HG03175 (cell line): ENCODE data around the gene DNMBP.
"Not testable (repeated sequence)": the region's sequence is repeated elsewhere in the genome, so short reads cannot be mapped to it uniquely, and the experiment has no call there.

Source experiments
- ATAC-seq: cut with Tn5 transposase; IDR thresholded peaks from one replicate; pipeline ENCODE4 v1.9.1; 2021; ENCODE audit warnings: mild to moderate bottlenecking, moderate library complexity; ENCODE audit not compliant: unreplicated experiment

DNMBP gene

DNA sequence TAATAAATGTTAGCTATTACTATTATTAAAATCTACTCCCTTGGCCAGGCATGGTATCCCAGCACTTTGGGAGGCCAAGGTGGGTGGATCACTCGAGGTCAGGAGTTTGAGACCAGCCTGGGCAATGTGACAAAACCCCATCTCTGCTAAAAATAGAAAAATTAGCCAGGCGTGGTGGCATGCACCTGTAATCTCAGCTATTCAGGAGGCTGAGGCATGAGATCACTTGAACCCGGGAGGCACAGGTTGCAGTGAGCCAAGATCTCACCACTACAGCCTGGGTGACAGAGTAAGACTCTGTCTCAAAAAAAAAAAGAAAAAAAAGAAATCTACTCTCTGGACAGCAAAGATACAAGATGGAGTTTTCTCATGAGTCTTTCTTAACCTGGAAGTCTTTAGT, 56.2 kb downstream of the DNMBP start:
- not testable (repeated sequence) for ATAC-seq

DNA sequence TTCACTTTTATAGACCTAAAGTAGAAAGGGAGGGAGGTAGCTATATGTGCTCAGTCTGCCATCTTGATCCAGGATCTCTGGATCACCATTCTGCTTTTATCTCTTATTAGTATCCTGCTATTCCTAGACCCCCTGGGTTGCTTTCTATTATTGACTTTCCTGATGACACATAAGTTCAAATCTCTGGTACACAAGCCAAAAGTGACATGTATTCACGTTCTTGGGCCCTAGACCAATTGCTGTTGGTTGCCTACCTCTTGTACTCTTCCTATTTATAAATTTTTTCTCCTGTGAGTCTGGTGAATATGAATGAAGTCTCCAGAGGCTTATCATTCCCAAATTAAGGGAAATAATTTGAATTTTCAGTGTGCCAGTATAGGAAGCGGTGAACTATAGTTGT, 56.9 kb downstream of the DNMBP start:
- ATAC-seq = no peak

DNA sequence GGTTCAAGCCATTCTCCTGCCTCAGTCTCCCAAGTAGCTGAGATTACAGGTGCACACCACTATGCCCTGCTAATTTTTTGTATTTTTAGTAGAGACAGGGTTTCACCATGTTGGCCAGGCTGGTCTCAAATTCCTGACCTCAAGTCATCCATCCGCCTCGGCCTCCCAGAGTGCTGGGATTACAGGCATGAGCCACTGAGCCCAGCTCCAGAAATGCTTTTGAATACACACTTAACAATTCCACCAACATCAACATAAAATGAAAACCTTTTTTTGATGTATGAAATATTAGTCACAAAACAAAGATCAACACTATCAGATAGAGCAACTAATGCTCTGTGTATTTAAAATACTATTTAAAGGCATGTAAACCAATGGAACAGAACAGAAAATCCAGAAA, 63.7 kb downstream of the DNMBP start:
- ATAC-seq = not testable (repeated sequence)

DNA sequence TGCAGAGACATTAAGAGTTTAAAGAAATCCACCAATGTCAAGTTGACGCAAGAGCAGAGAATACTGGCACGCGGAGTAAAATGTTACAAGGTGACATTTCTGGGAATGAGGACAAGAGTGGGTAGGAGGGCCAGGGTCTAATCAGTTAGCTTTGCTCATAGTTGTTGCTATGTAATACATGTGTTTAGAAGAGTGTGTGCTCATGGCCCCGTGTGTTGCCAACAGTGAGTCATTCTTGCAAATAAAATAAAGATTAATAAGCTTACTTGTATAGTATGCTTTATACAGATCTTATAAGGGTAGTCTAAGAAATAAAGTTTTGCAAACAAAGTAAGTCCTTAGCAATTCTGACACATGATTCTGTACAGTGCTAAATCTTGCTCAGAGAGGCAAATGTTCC, 64.5 kb downstream of the DNMBP start:
- no peak for ATAC-seq

DNA sequence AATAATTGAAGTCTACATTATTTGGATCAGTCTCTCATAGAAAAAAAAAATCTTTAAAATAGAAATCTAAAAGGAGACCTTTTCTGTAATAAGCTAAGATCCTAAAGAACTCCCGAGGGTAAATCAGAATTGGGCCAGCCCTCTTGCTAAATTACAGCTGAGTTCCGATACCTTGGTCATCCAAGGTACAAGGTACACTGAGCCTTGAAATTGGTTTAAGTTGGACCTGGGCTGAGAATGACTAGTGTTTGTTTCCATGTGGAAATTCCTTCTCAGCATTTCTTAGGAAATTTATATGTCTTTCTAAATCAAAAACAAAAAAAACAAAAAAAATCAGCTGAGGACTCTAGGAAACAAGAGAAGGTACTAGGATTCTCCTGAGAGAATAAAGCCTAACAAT, 64.9 kb downstream of the DNMBP start:
- no peak for ATAC-seq

DNA sequence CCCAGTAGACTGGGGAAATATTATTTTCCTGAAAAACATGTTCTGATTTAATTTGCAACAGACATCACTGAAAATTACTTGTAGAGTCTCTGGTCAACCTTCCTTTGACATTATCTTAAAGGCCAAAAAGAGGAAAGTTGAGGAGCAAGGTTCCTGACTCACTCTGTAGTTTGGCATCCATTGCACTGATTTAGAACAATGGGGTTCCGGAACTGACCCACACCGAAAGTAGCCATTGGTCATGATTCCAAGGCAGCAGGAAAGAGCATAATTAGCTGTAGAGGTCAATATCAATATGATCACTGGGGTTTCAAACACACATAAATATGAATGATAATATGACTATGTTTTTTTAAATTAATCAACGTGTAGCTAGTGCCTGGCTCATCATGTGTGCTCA, 65.8 kb downstream of the DNMBP start:
- no peak for ATAC-seq

DNA sequence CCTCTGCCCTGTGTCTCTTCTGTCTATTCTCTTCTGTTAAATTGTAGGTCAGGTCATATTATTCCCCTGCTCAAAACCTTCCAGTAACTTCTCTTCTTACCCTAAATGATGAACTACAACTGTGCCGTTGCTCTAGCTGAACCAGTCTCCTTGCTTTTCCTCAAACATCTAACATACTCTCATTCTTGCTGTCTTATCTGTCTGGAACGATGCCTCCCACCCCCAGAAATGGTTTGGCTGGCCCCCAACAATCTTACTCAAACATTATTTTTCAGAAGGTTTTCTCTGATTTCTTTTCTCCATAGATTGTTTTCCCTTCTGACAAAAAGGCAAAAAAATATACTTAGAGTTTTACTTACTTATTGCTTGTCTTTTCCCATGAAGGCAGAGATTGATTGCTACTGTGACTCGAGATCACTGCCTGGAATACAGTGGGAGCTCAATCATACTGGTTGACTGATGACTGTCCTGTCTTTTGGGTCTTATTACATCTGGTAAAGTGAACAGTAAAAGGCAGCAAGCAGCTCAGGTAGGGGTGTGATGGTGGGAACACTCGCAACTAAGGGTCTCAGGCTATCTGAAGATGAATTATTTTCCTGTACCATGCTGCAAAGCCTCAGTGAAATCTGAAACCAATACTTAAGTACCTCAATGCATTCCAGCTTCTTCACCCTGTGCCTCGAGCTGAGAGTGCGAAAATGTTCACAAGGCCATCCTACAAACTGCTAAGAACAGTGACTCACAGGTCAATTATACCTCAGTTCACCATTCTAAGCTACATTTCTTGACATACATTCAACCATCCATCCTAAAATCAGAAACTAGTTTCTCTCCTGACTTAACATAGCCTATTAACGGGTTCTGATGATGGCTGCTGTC, 67.6 kb downstream of the DNMBP start:
- ATAC-seq = no peak

DNA sequence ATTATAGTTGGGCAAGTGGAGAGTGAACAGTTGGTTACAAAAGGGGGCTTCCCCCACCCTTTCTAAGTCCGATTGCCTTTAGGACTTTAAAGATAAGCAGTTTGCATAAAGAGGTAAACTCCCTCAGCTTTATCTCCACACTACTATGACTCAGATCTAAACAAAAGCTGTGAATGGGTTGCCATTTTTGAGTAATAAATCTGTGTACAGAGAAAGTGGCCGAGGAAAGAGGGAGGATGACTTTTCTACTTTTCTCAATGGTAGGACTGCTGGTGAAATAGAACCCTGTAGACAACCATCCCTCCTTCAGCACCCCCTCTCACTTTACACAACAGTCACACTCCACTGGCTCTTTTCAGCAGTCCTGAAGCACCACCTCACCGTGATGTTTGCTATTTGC, 71.2 kb downstream of the DNMBP start:
- ATAC-seq = peak; percentile 78

DNA sequence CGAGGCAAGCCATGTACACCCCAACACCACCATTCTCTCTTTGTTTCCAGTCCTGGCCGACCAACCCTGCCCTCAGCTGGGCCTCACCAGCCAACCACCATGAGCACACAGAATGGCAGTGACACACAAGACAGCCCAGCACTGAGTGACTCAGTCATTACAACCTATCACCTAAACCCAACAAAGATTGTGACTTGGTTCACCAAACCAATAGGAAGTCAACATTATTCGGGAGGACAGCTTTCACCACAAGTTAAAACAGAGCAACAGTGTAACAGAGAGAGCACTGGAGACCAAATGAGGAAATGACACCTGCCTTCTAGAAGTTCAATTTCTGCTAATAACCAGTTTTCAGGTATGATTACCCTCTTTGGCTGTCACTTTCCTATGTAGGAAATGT, 72.1 kb downstream of the DNMBP start:
- ATAC-seq = no peak

DNA sequence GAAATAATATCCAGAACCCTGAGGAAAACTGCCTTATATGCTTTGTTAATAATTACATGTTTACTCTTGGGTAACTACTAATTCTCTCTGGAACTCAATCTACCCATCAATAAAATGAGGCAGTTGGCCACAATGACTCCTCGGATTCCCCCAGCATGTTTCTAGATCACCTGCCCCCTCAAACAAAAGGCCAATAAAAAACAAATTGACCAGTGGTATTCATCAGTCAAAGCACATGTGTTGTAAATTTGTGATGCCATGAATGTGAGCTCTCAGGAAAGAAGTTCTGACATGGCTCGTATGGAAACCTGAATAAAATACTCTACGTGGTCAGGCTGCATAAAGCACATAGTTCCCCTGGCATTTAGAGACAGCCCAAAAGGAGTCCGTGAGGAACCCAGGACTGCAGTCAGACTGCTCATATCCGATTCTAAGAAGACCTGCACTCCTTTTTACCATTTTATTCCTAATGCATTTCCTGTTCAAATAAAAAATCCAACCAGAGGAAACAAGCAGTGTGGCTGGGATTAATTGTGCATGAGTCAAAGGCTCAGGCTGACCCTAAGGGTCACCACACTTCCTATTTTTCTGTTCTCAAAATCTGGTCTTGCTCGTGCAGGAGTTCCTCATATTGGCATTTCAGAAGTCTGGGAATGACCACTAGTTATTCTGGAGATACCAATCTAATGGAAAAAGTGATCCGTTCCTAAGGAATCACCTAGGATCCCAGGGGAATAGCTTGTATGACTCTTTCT, 77.4 kb downstream of the DNMBP start:
- ATAC-seq = not testable (repeated sequence)

DNA sequence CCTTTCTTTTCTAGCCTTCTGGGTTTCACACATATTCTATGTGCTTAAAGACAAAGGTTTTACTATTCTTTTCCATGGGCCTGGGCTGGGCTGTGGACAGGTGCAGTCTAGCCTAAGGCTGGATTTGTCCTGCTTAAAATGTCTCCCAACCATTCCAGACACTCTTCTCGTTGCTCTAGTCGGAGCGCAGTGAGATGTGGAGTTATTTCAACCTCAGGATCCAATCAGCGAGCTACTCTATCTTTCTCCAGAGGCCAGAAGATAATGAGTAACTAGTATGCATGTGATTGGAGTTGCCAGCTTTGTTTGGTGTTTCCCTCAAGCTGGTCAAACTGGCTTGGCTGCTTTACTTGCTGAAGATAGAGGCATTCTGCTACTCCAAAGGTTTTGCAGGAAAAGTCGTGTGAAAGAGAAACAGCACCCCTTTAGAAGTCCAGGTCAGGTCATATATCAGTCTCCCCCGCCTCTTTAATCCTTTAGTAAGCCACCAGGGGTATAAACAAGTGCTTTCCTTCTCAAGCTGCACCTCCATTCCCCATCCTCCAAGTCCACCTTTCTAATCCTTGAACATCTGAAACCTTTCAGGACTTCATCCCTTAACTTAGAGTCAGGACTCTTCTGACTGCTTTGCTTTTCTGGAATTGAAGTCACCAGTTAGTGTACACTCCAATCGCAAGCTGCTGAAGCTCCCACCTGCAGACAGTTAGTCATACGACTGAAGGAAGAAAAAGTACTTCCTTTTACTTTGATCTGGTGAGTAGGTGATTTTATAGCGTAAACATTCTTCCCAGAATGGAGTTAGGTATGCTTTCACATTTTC, 78.8 kb downstream of the DNMBP start:
- ATAC-seq = no peak

DNA sequence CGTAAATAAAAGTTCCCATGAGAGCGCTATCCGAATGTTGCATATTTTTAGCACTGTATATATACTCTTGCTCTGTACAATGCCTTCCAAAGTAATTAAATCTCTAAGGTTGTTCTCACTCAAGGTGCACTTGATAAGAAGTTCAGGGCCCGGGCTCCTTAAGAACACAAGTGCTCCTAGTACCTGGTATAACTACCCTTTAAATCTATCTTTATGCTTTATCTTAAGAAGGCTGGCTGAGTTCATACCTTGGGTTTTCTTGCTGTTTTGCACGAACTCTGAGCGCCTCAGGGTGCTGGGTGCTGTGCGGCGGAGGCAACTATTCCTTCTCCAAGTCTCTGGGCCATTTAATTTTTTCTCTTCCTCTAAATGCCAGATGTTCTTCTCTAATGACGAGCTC, 80.4 kb downstream of the DNMBP start:
- ATAC-seq = no peak

DNA sequence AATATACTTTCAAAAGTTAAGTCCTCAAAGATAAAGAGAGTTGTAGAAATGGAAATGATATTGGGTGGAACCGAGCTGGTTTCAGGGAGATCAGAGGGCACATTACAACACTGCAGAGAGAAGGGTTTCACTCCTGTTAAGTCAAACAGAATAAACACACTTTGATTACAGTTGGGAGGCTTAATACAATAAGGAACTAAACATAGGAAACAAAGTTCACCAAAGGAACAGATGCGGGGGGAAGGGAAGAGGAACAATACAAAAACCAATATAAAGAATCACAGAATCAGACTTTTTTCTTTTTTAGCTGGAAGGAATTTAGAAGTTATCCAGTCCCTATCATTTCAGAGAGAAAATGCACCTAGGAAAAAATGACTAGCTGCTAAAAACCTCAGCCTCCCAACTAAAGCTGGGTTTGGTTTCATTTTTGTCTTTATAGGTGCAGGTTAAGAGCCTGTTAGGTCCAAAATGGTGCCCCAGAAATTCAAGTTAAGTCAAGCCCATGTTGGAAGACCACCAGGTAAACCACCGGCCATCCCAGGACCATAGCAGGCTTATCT, 81.9 kb downstream of the DNMBP start:
- no peak for ATAC-seq

DNA sequence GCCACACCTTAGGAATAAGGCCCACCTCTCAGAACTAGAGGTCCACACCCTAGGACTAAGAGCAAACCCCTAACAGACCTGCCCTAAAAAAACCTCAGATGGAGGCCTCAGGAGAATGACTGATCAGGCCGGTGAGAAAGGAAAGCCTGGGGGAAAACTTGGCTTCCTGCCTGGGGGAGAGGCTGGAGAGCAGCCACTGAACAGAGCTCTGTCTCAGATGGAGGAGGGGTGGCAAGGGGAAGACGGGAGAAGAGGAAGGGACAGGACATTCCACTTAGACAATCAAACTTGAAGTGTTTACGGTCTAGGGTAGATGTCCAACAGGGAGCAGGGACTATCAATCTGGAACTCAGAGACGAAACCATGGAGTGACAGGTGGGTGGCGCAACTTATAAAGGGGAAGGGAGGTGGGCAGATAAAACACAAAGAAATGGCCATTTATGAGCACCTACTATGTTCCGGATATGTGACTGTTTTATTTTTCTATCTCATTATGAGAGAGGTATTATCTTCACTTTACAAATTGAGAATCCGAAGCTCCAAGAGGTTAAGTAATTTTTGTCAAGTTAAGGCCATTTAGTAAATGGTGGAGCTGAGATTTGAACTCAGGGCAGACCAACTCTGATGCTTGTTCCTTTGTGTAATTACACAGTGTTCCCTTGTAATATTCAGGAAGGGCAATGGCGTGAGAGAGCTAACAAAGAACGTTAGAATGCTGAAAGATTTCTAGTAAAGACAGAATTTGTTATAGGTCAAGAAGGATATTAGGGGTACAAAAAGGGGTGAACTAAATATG, 82.6 kb downstream of the DNMBP start:
- no peak for ATAC-seq

DNA sequence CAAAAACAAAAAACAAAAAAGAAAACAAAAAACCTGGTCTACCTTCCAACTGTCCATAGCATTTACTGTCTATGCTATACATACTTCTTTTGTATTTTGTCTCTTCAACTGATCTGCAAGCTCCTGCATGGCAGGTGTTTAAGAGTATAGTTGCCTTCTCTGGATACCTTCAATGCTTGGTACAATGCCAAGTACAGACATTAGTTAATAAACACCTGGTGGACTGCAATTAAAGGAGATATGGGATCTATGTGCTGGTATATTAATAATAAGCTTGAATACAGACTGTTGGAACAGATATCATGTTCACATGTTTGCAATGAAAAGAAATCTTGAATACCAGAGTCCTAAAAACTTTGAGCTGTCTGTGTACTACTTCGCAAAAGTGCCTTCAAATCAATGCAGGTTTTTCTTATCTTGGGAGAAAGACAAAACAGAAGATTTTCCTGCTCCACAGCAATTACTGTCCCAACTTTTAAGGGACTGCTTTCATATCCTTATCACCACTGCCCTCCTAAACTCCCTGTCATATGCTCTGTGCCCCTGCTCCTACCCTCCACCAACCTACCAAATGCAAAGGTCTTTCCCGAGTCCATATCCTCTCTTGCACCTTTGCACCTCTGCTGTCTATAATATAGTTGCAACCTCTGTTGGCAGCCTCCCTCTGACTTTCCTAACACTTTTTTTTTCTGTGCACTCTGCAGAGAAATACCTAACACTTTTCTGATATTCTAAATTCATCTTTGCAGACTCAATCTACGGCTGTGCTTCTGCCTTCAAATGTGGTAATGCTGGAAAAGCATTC, 85.1 kb downstream of the DNMBP start:
- ATAC-seq = no peak

DNA sequence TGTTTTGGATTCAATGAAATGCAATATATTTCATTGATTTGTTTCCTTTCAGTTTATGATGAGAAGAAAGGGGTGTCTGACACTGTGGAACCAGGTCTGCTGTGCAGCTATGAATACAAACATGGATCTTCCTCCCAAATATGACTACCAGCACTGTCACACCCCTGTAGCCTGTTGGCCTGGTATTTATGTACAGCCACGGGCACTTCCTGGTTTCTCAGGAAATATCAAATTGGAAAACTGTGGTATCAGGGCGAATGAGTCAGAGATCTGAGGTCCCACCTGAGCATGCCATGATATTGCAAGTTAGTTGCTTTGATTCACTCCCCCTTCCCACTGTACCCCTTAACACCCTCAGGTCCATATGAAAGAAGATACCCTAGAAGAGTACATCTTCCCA, 87.8 kb downstream of the DNMBP start:
- ATAC-seq = no peak

DNA sequence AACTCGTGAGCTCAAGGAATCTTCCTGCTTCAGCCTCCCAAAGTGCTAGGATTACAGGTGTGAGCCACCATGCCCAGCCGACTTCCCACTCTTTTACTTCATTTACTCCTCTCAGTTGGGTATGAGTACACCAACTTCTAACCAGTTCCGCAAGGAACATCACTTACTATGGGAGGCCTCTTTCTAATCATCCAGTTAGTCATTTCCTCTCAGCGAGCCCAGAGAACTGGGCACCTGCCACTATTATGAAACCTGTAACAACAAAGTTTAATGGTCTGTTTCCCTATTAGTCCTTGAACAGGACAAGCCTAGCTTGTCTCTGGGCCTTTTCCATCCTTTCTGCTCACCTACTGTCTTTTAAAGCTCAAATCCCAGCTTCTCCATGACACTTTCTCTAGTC, 88.8 kb downstream of the DNMBP start:
- no peak for ATAC-seq

DNA sequence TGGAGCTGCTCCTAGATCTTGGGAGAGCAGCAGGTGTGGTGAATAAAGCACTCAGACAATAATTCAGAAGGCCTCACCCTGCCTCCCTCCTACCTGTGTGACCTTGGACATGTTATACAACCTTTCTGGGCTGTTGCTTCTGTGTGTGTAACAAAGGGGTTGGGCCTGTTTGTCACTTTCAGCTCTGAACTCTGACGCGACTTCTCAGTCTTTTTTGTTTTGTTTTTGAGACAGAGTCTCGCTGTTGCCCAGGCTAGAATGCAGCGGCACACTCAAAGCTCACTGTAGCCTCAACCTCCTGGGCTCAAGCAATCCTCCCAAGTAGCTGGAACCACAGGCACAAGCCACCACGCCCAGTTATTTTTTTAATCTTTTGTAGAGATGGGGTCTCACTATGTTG, 89.3 kb downstream of the DNMBP start:
- no peak for ATAC-seq
